HG02678 (cell line): Measurements from ENCODE around the gene ARL8A.
"Not testable (repeated sequence)": the region's sequence is repeated elsewhere in the genome, so short reads cannot be mapped to it uniquely, and the experiment has no call there.

ENCODE experiments used
- ATAC-seq: cut with Tn5 transposase; IDR thresholded peaks from one replicate; pipeline ENCODE4 v1.9.1; 2021; ENCODE audit warnings: mild to moderate bottlenecking, moderate library complexity; ENCODE audit not compliant: unreplicated experiment

Gene ARL8A

GRCh38 chr1:202121006-202121405 is 23.5 kb downstream of the ARL8A start:
- no peak for ATAC-seq

- no peak for ATAC-seq
These were observed 26.6 kb downstream of the ARL8A start for GRCh38 chr1:202117898-202118371.

DNA sequence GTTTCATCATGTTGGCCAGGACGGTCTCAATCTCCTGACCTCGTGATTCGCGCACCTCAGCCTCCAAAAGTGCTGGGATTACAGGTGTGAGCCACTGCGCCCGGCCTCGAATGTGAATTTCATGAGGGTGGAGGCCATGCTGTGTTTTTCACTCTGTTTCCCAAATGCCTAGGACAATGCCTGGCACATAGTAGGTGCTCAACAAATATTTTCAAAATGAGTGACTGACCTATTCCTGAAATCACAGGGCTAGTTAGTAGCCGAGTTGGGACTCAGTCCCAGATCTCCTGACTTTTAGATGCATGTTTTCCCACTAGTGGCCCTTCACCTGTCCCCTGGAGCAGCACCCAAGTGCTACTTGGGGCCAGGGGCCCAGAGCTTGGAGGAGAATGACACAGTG is 28.2 kb downstream of the ARL8A start:
- no peak for ATAC-seq

- ATAC-seq: no peak
These were observed 30.7 kb downstream of the ARL8A start for GRCh38 chr1:202113690-202114300.

GRCh38 chr1:202112859-202113689 is 31.5 kb downstream of the ARL8A start:
- no peak for ATAC-seq

- ATAC-seq: not testable (repeated sequence)
These were observed 32.9 kb downstream of the ARL8A start for GRCh38 chr1:202111589-202111988.

DNA sequence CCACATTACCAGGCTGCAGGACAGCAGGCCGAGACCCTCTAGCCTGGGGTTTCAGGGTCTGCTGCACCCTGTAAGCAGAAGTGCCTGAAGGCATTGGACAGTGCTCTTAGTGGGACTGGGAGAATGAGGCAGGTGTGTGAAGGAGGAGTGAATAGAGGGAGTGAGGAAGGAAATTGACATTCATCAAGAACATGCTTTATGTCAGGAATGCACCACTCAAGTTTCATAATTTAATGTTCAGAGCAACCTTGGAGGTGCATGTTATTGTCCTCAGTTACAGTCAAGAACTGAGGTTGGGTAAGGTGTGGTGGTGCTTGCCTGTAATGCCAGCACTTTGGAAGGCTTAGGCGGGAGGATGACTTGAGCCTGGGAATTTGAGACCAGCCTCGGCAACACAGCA is 33.6 kb downstream of the ARL8A start:
- no peak for ATAC-seq

- no peak for ATAC-seq
These were observed 36.5 kb downstream of the ARL8A start for GRCh38 chr1:202107801-202108731.

GRCh38 chr1:202107321-202107761 is 37.2 kb downstream of the ARL8A start:
- ATAC-seq: no peak

DNA sequence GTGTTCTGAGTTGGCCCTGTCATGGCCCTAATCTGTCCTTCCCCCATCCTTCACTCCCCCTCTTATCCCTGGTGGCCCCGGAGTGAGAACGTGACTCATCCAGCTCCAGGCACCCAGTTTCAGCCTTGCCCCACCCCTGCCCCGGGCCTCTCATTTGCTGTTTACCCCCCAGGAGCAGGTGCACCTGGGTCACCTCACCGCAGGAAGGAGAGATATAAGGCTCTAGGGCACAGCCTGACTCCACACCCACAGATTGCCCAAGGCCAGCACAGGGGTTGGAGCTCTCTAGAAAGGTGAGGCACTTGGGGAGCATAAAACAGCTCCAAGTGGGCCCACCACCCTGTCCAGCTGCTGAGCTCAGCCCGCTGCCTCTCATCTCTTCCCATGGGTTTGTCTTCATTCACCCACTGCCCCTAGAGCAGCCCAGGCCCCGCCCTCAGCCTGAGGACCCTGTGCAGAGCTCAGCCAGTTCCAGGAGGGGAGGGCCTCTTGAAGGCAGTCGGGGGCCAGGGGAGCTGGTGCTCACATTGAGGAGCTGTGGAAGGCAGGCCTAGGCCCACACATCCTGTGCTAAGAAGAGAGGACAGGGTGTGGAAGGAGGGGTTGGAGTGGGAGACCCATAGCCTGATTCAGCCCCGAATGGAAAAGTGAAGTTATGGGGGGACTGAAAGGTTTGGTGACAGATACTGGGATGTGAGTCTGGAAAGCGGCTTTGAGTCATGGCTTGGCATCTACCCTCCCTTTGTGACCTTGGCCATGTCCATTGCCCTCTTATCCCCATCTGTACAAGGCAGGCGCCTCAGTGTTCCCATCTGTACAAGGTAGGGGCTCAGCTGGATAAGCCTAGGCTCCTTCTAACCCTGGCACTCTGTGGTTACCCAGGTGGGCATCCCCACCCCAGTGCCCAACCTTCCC is 37.9 kb downstream of the ARL8A start:
- ATAC-seq: no peak

DNA sequence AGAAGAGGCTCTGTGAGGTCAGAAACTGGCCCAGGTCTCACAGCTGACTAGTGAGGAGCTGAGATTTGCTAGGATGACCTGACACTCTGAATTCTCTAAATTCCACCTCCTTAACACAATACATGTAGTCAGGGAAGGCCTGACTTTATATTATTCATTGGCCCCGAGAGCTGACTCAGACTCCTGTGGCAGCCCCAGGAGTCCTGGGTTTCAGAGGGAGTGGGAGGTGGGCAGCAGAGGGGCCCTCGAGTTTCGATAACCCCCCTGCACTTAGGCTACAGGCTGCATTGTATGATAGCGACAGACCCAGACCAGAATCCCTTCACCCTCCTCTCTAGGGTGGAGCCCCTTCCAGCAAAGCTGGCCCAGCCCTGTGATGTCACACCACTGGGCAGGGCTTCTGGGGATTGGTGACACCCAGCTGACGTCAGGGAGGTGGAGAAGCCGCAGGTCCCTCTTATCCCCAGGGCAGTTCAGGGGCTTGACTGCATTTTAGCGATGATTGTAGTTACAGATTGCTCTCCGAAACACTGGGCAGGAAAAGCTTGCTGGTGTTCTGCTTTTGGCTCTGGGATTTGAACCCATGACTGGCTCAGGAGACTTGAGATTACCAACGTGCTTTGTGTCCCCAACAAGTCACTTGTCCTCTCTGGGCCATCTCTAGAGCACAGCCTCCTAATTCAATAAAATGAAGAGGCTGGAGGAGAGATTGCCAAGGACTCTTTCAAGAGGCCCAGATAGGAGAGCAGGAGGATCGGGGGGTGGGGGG is 38.8 kb downstream of the ARL8A start:
- no peak for ATAC-seq

GRCh38 chr1:202104073-202104472 is 40.5 kb downstream of the ARL8A start:
- ATAC-seq: no peak

- ATAC-seq: no peak
These were observed 43.4 kb downstream of the ARL8A start for GRCh38 chr1:202101184-202101583.

DNA sequence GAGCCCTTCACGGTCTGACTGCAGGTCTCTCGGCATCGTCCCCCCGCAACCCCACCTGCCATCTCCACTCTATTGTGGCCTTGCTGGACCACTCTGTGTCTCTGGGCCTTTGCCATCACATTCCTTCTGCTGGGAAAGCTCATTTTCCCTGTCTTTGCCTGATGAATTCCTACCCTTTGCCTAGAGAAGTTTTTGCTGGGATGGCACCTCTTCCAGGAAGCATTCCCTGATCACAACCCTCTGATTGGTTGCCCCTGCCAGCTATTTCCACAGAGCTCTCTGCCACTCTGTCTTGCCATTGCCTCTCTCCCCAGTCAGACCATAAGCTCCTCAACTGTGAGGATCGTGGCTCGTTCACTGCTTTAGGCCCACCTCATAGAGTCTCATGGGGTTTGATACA is 50.7 kb downstream of the ARL8A start:
- ATAC-seq: no peak

DNA sequence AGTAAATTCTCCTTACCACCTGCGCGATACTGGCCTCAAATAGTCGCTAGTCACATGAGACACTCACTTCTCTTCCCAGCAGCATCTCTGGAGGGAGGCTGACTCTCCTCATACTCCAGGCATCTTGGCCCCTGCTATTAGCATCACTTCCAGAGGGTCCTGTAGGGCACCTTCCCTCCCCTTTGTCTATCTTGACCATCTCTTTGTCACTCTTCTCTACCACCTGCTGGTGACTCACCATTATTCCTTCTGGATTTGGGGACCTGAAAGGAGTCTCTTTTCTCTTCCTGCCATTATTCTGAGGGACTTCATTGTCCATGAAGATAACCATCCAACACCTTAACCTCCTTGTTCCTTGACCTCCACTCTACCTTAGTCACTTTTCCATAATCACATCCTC is 53.5 kb downstream of the ARL8A start:
- no peak for ATAC-seq

- no peak for ATAC-seq
These were observed 56.3 kb downstream of the ARL8A start for GRCh38 chr1:202088206-202088605.

GRCh38 chr1:202086579-202087350 is 57.8 kb downstream of the ARL8A start:
- no peak for ATAC-seq

- no peak for ATAC-seq
These were observed 58.7 kb downstream of the ARL8A start for GRCh38 chr1:202085682-202086373.
